ENCODE data around the gene ATF7.
"Not testable (repeated sequence)": the region's sequence is repeated elsewhere in the genome, so short reads cannot be mapped to it uniquely, and the experiment has no call there.

DNA sequence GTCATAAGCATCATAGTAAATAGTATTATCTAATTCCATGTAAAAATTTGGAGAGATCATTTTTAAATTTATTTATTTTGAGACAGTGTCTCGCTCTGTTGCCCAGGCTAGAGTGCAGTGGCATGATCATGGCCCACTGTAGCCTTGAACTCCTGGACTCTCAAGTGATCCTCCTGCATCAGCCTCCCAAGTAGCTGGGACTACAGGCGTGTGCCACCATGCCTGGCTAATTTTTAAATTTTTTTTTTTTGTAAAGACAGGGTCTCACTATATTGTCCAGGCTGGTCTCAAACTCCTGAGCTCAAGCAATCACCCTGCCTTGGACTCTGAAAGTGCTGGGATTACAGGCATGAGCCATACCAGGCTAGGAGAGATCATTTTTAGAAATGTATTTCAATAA lies 27.2 kb downstream of the ATF7 start:
- TF ChIP-seq EZH2 (IDR thresholded peaks at IDR 0.05; ENCODE audit: borderline replicate concordance, low read depth, low read length, severe bottlenecking); POLR2AphosphoS5 (IDR thresholded peaks at IDR 0.05; ENCODE audit: insufficient read depth, low read depth, low read length); JUN (IDR thresholded peaks at IDR 0.05; ENCODE audit: borderline replicate concordance, insufficient read depth, insufficient read length, low read depth): not testable (repeated sequence)
